H1 (cell line): Measurements from ENCODE around the gene OR6C6. TPM values are rescaled to one million over a fixed set of nuclear protein-coding genes. Genes with fewer than 3 reads are reported as not detected.

ENCODE experiments used
- CHD7 ChIP-seq: fragments of 300-600 bp; sonication (generic); IDR thresholded peaks from 2 replicates; pipeline ENCODE4 v1.7.1; 2012; ENCODE audit warnings: low read length, moderate library complexity, mild to moderate bottlenecking, inconsistent platforms; ENCODE audit not compliant: insufficient replicate concordance
- polyA plus RNA-seq, 7 experiments: library from polyadenylated mRNA; depleted of rRNA in 3 of 7; stranded (reverse) in 5 of 7; unstranded in 2 of 7; fragments of >200 nt in 5 of 7; fragments of 200-250 nt in 2 of 7; gene quantifications; 1 replicate in 5 of 7; 2 replicates in 1 of 7; 4 replicates in 1 of 7; pipeline versions ENCODE4 v1.2.1 to v1.2.3, GENCODE V29; 2011 to 2013; ENCODE audit warnings: missing spikeins in 2 of 7, mixed read lengths in 2 of 7
- total RNA-seq: library from RNA; stranded (reverse); fragmentation: NEBNext Ultra II Directional; extraction: Animal tissue kit (Norgen Biotek cat#: 25700); gene quantifications from 2 replicates; pipeline ENCODE4 v1.2.1, GENCODE V29; 2021

The OR6C6 gene
- total and polyA plus RNA-seq, 2 of the 8 experiments (the other 6 are each of a cell fraction or from before 2014, with no cell fraction given) = not detected

- no peak for TF ChIP-seq CHD7
These were observed 52.1 kb downstream of the OR6C6 start, which contains the start of gene OR6C74 (continued) for GRCh38 chr12:55244309-55244708.
